ENCODE measurements around the gene PRKG1. TPM values are rescaled to one million over a fixed set of nuclear protein-coding genes. Genes with fewer than 3 reads are reported as not detected.

PRKG1 gene
- total RNA-seq, 8 experiments from 2014 or later: 5.6 to 40.7 (median 6.6) TPM

GRCh38 chr10:51620131-51620530 is 545.8 kb downstream of the PRKG1 start:
- Histone ChIP-seq H3K4me1 (replicated peaks in 1 of 2) (peaks cover 0 to 9% of the 10 kb centered on the region in 2 donors), H3K27ac (no peak overlapping the region), H3K4me3 (no peak overlapping the region)
- 63 to 100% (median 82%) methylated on average over 1 of the region's 1 CpG; no CpG with 5 or more reads in 5 of the 10 experiments for WGBS, 10 experiments
- no peak for ATAC-seq (replicated peaks in 6 of 8)
- in situ Hi-C loops (cut with MboI; ENCODE audit: low pct_unique_long_range_greater_than_20kb in 2 of 9, low sequenced_read_pairs in 9 of 9, unreplicated experiment in 9 of 9): no loop called here

- in situ Hi-C loops (cut with MboI; ENCODE audit: low pct_unique_long_range_greater_than_20kb in 2 of 9, low sequenced_read_pairs in 9 of 9, unreplicated experiment in 9 of 9): no loop called here
- no peak for ATAC-seq (replicated peaks in 6 of 8)
- H3K4me3 ChIP-seq: no peak overlapping the region
- H3K27ac ChIP-seq: no peak overlapping the region
- H3K4me1 ChIP-seq (replicated peaks in 1 of 2): peaks cover 0 to 9% of the 10 kb centered on the region in 2 donors
- WGBS, 10 experiments: 79 to 100% (median 100%) methylated on average over 1 of the region's 1 CpG; no CpG with 5 or more reads in 3 of the 10 experiments
Observed at GRCh38 chr10:51624013-51624412, 549.7 kb downstream of the PRKG1 start.

GRCh38 chr10:51629934-51630639 is 555.8 kb downstream of the PRKG1 start:
- no peak for ATAC-seq (replicated peaks in 6 of 8)
- in situ Hi-C loops (cut with MboI; ENCODE audit: low pct_unique_long_range_greater_than_20kb in 2 of 9, low sequenced_read_pairs in 9 of 9, unreplicated experiment in 9 of 9): no loop called here
- WGBS, 10 experiments: 12 to 100% (median 89%) methylated on average over 1 to 10 of the region's 11 CpGs; no CpG with 5 or more reads in 1 of the 10 experiments
- Histone ChIP-seq H3K4me3 (no peak overlapping the region), H3K27ac (no peak overlapping the region), H3K4me1 (replicated peaks in 1 of 2) (peaks cover 0 to 4% of the 10 kb centered on the region in 2 donors)

- in situ Hi-C loops (cut with MboI; ENCODE audit: low pct_unique_long_range_greater_than_20kb in 2 of 9, low sequenced_read_pairs in 9 of 9, unreplicated experiment in 9 of 9): no loop called here
- Histone ChIP-seq H3K4me1 (replicated peaks in 1 of 2) (peaks cover 0 to 4% of the 10 kb centered on the region in 2 donors), H3K27ac (no peak overlapping the region), H3K4me3 (no peak overlapping the region)
- WGBS, 10 experiments: 33 to 78% (median 67%) methylated on average over 2 to 7 of the region's 7 CpGs; no CpG with 5 or more reads in 1 of the 10 experiments
- no peak for ATAC-seq (replicated peaks in 6 of 8)
Observed at GRCh38 chr10:51630640-51631005, 556.3 kb downstream of the PRKG1 start.

- 0 to 100% (median 91%) methylated on average over 1 of the region's 1 CpG for WGBS, 10 experiments
- peaks cover 0 to 4% of the 10 kb centered on the region in 2 donors for H3K4me1 ChIP-seq (replicated peaks in 1 of 2)
- ATAC-seq (replicated peaks in 6 of 8): no peak
- in situ Hi-C loops (cut with MboI; ENCODE audit: low pct_unique_long_range_greater_than_20kb in 2 of 9, low sequenced_read_pairs in 9 of 9, unreplicated experiment in 9 of 9): no loop called here
- H3K4me3 ChIP-seq: no peak overlapping the region
- no peak overlapping the region for H3K27ac ChIP-seq
Observed at GRCh38 chr10:51635436-51635835, 561.1 kb downstream of the PRKG1 start.

- no peaks in the 10 kb centered on the region for H3K4me1 ChIP-seq (replicated peaks in 1 of 2)
- no peak for ATAC-seq (replicated peaks in 6 of 8)
- 54 to 100% (median 93%) methylated on average over 2 to 4 of the region's 4 CpGs for WGBS, 10 experiments
- no peak overlapping the region for H3K4me3 ChIP-seq
- H3K27ac ChIP-seq: no peak overlapping the region
- in situ Hi-C loops (cut with MboI; ENCODE audit: low pct_unique_long_range_greater_than_20kb in 2 of 9, low sequenced_read_pairs in 9 of 9, unreplicated experiment in 9 of 9): no loop called here
Observed at GRCh38 chr10:51638211-51638610, 563.9 kb downstream of the PRKG1 start.

- in situ Hi-C loops (cut with MboI; ENCODE audit: low pct_unique_long_range_greater_than_20kb in 2 of 9, low sequenced_read_pairs in 9 of 9, unreplicated experiment in 9 of 9): no loop called here
- ATAC-seq (replicated peaks in 6 of 8): no peak
- 30 to 100% (median 94%) methylated on average over 1 of the region's 1 CpG for WGBS, 10 experiments
Observed at GRCh38 chr10:51638737-51639136, 564.5 kb downstream of the PRKG1 start.

GRCh38 chr10:51640120-51640819 is 566.0 kb downstream of the PRKG1 start:
- 15 to 100% (median 63%) methylated on average over 1 to 3 of the region's 3 CpGs; no CpG with 5 or more reads in 1 of the 10 experiments for WGBS, 10 experiments
- no peak overlapping the region for H3K27ac ChIP-seq
- in situ Hi-C loops (cut with MboI; ENCODE audit: low pct_unique_long_range_greater_than_20kb in 2 of 9, low sequenced_read_pairs in 9 of 9, unreplicated experiment in 9 of 9): no loop called here

More at GRCh38 chr10:51638737-51639136, 564.5 kb downstream of the PRKG1 start:
- Histone ChIP-seq H3K4me3 (no peak overlapping the region), H3K4me1 (replicated peaks in 1 of 2) (no peaks in the 10 kb centered on the region), H3K27ac (no peak overlapping the region)

GRCh38 chr10:51642581-51642980 is 568.3 kb downstream of the PRKG1 start:
- in situ Hi-C loops (cut with MboI; ENCODE audit: low pct_unique_long_range_greater_than_20kb in 2 of 9, low sequenced_read_pairs in 9 of 9, unreplicated experiment in 9 of 9): no loop called here
- no peak overlapping the region for H3K27ac ChIP-seq

More at GRCh38 chr10:51640120-51640819, 566.0 kb downstream of the PRKG1 start:
- H3K4me3 ChIP-seq: no peak overlapping the region
- ATAC-seq (replicated peaks in 6 of 8): no peak
- H3K4me1 ChIP-seq (replicated peaks in 1 of 2): no peaks in the 10 kb centered on the region

GRCh38 chr10:51643734-51644133 is 569.4 kb downstream of the PRKG1 start:
- WGBS, 10 experiments: 20 to 100% (median 90%) methylated on average over 1 to 3 of the region's 3 CpGs
- H3K27ac ChIP-seq: no peak overlapping the region
- no peaks in the 10 kb centered on the region for H3K4me1 ChIP-seq (replicated peaks in 1 of 2)
- no peak overlapping the region for H3K4me3 ChIP-seq
- in situ Hi-C loops (cut with MboI; ENCODE audit: low pct_unique_long_range_greater_than_20kb in 2 of 9, low sequenced_read_pairs in 9 of 9, unreplicated experiment in 9 of 9): no loop called here
- ATAC-seq (replicated peaks in 6 of 8): no peak

More at GRCh38 chr10:51642581-51642980, 568.3 kb downstream of the PRKG1 start:
- ATAC-seq (replicated peaks in 6 of 8): no peak
- Histone ChIP-seq H3K4me3 (no peak overlapping the region), H3K4me1 (replicated peaks in 1 of 2) (no peaks in the 10 kb centered on the region)
- whole genome bisulfite sequencing, 10 experiments: 53 to 100% (median 88%) methylated on average over 1 to 4 of the region's 4 CpGs

- Histone ChIP-seq H3K4me3 (no peak overlapping the region), H3K4me1 (replicated peaks in 1 of 2) (no peaks in the 10 kb centered on the region), H3K27ac (no peak overlapping the region)
- in situ Hi-C loops (cut with MboI; ENCODE audit: low pct_unique_long_range_greater_than_20kb in 2 of 9, low sequenced_read_pairs in 9 of 9, unreplicated experiment in 9 of 9): no loop called here
- ATAC-seq (replicated peaks in 6 of 8): no peak
- WGBS, 10 experiments: 60 to 100% (median 96%) methylated on average over 1 to 3 of the region's 3 CpGs
Observed at GRCh38 chr10:51649064-51649463, 574.8 kb downstream of the PRKG1 start.

GRCh38 chr10:51651063-51651462 is 576.8 kb downstream of the PRKG1 start:
- Histone ChIP-seq H3K27ac (no peak overlapping the region), H3K4me1 (replicated peaks in 1 of 2) (no peaks in the 10 kb centered on the region), H3K4me3 (no peak overlapping the region)
- ATAC-seq (replicated peaks in 6 of 8): peak in 1 of 8 experiments; percentile 36
- in situ Hi-C loops (cut with MboI; ENCODE audit: low pct_unique_long_range_greater_than_20kb in 2 of 9, low sequenced_read_pairs in 9 of 9, unreplicated experiment in 9 of 9): no loop called here
- WGBS, 10 experiments: 78 to 100% (median 100%) methylated on average over 1 of the region's 1 CpG; no CpG with 5 or more reads in 6 of the 10 experiments

- no peak for ATAC-seq (replicated peaks in 6 of 8)
- Histone ChIP-seq H3K4me1 (replicated peaks in 1 of 2) (peaks cover 4 to 5% of the 10 kb centered on the region in 2 donors), H3K4me3 (no peak overlapping the region), H3K27ac (no peak overlapping the region)
- in situ Hi-C loops (cut with MboI; ENCODE audit: low pct_unique_long_range_greater_than_20kb in 2 of 9, low sequenced_read_pairs in 9 of 9, unreplicated experiment in 9 of 9): no loop called here
Observed at GRCh38 chr10:51653025-51653424, 578.7 kb downstream of the PRKG1 start.
